Mesenteric fat pad (tissue), 1 donor: ENCODE data around the gene BNIP3. TPM values are rescaled to one million over a fixed set of nuclear protein-coding genes. Genes with fewer than 3 reads are reported as not detected.

Experiments
- DNase-seq: peaks from one replicate; pipeline ENCODE4 v3.0.0-alpha.2; 2020; ENCODE audit warnings: low spot score
- total RNA-seq: library from RNA; stranded (reverse); fragmentation: NEBNext Ultra II Directional; extraction: Animal tissue kit (Norgen Biotek cat#: 25700); gene quantifications from one replicate; pipeline ENCODE4 v1.2.1, GENCODE V29; 2021
- donor health status: DM: yes; HTN: yes; CAD: no.

Gene BNIP3
- total RNA-seq, 1 donor from 2014 or later, result 63.1 TPM

GRCh38 chr10:131978851-131979250, 2.9 kb downstream of the BNIP3 start:
- no peak for DNase-seq

GRCh38 chr10:131978366-131978765, 3.4 kb downstream of the BNIP3 start:
- DNase-seq, result peak; percentile 35

GRCh38 chr10:131977323-131978096, 4.2 kb downstream of the BNIP3 start:
- peak; percentile 30 for DNase-seq

GRCh38 chr10:131975796-131976195, 5.9 kb downstream of the BNIP3 start:
- DNase-seq, result no peak

GRCh38 chr10:131975003-131975402, 6.7 kb downstream of the BNIP3 start:
- DNase-seq, result no peak

GRCh38 chr10:131974034-131974817, 7.5 kb downstream of the BNIP3 start:
- DNase-seq, result no peak

GRCh38 chr10:131973160-131973951, 8.4 kb downstream of the BNIP3 start:
- DNase-seq, result no peak

- no peak for DNase-seq
These were observed 9.2 kb downstream of the BNIP3 start for GRCh38 chr10:131972474-131973071.

- no peak for DNase-seq
These were observed 10.1 kb downstream of the BNIP3 start for GRCh38 chr10:131971591-131971990.

GRCh38 chr10:131970946-131971345, 10.8 kb downstream of the BNIP3 start:
- no peak for DNase-seq

GRCh38 chr10:131968949-131969348, 12.8 kb downstream of the BNIP3 start:
- DNase-seq, result no peak

- DNase-seq, result no peak
These were observed 17.4 kb downstream of the BNIP3 start for GRCh38 chr10:131964298-131964697.

- no peak for DNase-seq
These were observed 17.9 kb downstream of the BNIP3 start for GRCh38 chr10:131963811-131964210.

GRCh38 chr10:131963350-131963749, 18.4 kb downstream of the BNIP3 start:
- DNase-seq, result no peak

GRCh38 chr10:131961777-131962662, 19.7 kb downstream of the BNIP3 start:
- no peak for DNase-seq

- no peak for DNase-seq
These were observed 20.5 kb downstream of the BNIP3 start for GRCh38 chr10:131961047-131961776.

- no peak for DNase-seq
These were observed 21.1 kb downstream of the BNIP3 start for GRCh38 chr10:131960631-131961046.

GRCh38 chr10:131959841-131960240, 21.9 kb downstream of the BNIP3 start:
- no peak for DNase-seq

GRCh38 chr10:131955591-131956340, 26.0 kb downstream of the BNIP3 start:
- no peak for DNase-seq
